Fibroblast of skin of scalp (primary cell): ENCODE data around the gene UNC79.

Experiments used
- DNase-seq: peaks from one replicate; pipeline ENCODE4 v3.0.0-alpha.2; 2013

The UNC79 gene

DNA sequence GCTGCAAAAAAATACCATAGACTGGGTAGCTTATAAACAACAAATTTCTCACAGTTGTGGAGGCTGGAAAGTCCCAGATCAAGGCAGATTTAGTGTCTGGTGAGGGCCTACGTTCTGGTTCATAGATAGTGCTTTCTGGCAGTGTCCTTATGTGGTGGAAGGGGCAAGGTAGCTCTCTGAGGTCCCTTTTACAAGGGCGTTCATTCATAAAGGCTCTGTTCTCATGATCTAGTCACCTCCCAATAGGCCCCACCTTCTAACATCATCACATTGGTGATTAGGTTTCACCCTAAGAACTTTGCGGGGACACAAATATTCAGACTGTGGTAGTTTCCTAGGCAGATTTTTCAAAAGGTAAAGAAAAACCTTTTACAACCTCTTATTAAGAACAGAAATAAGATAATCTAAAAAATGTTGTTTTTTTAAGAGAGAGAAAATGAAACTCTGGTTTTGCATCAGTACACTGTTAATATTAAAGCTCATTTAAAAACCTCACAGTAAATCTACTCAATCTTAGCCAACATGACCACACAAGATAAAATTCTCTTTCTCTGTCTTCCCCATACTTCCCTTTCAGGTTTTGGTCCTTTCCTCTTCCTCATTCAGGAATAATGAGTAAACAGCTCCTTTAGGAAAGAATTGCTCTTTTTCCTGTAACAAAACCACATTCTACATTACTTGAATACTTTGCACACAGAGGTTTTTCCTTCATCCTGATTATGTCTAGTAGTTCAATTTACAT lies 117.5 kb downstream of the UNC79 start:
- no peak for DNase-seq

DNA sequence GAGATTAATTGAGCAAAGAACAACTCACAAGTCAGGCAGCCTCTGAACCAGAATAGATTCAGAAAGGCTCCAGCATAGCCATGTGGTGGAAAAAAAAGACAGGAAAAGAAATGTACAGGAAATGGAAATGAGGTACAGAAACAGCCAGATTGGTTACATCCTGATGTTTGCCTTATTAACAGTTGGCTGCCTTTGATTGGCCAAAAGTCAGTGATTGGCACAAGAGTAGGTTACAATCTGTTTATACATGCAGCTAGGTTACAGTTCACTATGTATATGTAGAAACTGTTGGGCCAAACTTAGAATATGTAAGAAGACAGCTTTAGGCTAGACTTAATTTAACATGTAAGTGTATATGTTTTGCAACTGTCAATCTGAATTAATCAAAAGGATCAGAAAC lies 118.9 kb downstream of the UNC79 start:
- DNase-seq = no peak

DNA sequence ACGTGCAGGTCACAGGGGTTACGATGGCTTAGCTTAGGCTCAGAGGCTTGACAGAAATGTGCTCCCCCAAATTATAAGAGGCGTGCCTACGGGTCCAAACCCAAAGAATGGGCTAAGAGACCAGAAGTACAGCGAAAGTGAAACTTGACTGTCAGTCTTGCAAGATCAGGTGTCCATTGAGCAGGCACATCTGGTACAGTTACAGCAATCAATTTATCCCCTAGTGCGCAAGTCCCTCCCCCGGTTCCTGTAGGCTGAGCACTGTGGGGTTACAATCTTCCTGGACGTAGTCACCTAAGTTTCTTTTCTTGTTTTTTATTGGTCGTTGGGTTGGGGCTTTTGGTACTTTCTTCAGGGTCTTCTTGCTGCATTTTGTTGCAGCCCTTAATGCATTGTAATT lies 134.2 kb downstream of the UNC79 start:
- no peak for DNase-seq

DNA sequence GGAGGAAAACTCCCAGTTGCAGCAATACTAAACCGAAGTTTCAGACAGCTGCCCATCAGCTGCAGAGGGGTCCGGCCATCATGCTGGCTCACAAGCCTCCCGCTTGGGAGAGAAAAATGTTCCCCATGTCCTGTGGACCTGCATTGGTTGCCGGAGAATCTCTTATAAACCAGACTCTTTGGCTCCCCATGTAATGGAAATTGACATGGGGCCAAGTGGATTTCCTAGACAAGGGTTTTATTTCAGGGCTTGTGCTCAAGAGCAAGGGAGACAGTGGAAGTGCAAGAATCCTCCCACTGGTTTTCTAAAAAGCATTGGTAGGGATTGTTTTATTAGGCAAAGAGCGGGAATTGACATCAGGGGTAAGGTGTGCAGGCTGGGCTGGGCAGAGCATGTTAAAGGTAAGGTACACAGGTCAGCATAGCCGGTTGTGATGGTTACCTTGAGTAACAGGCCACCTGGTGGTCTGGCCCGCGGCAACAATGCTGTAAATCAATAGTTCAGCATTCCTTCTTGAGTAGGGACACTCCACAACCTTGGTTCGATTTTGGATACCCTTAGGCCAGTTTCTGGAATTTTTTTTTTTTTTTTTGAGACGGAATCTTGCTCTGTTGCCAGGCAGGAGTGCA lies 135.4 kb downstream of the UNC79 start:
- DNase-seq = no peak

DNA sequence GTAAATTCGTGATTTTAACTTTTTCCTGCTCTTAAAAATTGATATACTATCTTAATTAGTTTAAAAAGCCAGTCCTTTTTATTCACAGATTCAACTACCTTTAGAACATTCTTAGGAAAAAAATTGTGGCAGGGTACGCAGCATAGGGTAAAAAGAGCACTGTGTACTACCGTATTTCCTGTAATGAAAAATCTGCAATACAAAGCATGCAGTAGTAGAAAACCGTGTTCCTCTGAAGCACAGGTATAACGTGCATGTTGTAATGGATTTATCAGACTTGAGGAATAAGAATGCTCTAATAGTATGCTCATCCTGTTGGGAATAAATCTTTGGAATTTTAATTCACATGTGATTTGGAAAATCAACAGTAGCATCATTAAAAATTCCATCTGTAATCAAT lies 140.5 kb downstream of the UNC79 start:
- DNase-seq = no peak

DNA sequence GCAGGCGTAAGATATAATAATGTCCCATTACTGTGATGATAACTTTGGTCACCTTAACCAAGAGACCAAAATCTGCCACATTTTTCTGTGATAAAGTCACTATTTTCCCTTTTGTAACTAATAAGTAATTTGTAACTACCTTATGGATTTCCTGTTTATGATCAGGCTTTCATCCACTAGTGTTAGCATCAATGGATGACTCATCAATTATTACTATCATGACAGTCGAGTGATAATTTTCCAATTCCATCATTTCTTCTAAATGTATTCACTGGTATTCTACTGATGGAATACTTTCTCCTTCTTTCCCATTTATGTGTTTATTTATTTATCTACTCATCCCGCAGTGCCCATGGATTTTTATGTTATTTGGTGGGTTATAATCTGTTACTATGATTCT lies 148.4 kb downstream of the UNC79 start:
- DNase-seq = no peak

DNA sequence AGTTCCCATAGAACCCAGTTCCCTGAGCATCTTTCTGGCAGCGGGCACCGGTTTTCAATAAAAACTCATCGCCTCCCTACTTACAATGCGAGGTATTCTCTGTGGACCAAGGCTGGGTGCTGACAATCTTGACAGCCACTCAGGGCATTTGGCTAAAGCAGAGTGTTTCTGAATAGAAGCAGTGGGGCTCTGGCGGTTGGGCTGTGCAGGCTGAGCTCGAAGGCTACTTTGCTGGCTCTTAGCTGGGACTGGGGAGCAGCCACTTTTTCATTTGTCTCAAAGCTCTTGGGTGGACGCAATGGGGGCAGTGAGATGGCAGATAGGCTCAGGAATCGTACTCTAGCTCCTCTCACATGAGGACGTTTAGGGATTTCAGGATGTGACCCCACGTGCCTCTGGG lies 151.8 kb downstream of the UNC79 start:
- no peak for DNase-seq

DNA sequence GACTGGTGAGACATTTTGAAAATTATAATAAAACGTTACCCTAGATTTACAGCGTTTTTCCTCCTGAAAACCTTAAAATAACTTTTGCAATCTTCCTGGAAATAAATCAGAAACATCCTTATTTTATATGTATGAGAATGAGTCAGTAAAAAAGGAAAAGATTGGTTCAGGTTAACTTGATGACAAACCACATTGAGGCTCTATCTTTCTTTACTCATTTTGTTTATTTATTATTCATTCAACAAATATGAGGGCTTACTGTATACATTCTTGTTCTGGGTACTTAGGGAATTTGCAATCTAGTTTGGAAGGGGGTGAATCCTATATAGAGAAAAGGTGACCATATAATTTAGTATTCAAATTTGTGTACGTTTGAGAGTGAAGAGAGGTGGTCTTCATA lies 156.6 kb downstream of the UNC79 start:
- DNase-seq = no peak

DNA sequence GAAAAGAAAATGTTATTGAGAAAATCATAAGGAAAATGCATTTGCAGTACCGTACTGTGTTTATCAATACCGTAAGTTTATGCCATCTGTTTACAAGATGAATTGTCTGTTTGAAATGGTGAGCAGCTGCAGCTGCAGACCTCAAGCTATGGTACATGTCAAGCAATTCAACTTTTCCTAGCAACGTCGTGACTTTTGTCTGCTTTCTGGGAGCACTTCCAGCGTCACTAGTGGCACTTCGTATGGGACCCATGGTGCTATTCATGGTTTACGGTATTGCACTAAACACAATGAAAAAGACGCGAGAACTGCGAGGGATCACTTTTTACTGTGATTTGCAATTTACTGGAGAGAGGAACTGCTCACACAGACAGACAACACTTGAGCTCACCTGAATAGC lies 160.8 kb downstream of the UNC79 start:
- no peak for DNase-seq

DNA sequence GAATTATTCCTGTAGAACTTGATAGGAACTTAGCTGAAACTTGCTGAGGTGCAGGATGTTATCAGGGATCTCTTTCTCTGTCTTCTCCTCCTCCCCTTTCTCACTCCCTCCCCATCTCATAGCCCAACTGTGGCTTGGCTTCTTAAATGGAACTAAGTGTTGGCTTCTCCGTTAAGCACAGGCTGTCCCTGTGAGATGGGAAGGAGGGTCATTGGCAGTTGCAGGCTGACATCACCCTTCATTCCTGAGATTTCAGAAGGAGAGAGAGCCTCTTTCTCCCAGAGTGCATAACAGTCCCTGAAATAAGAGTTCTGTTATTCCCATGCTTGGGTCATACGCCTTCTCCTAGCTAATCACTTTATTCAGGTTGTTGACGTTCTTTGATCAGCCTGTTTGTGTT lies 162.0 kb downstream of the UNC79 start:
- DNase-seq = no peak

DNA sequence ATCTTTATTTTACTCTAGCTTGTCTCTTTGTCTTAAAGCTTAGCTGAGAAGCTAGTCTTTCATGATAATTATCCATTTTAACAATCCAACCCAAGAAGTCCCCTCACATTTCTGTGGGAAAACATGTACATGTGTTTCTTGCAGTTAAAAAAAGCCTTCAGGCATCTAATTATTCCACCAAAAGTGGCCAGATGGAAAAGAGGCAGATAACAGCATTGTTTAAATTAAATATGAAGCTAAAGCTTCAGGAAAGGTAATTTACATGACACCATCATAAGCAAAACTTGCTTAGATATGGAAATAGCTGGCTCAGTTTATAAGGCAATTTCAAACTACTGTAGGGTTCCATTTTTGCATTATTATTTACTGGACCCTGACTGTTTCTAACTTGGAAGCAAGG lies 175.4 kb downstream of the UNC79 start:
- no peak for DNase-seq

DNA sequence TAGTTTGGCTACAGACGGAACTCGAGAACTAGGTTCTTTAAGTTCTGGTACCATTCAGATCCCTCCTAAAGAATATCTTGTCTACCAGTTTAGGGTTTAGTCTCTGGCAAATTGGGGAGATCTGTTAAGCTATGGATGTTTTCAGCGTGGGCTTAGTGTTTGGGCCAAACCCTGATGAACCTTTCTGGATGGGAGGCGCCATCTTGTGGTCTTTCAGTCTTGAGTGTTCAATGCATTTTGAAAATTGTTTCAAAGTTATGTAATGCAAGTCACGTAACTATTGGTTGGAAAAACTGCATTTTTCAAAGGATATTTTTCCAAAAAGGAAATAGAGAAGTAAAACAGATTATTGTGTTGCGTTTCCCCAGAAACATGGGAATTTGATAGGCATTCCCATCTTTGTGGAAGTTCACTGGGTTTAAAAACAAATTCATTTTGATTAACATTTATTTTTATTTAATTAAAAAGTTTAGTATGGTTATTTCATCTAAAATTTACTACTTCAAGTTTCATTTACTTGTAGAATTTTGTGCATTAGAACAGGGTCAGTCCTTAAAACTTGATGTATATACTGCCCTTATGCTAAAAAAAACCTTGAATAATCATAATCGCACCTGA lies 188.5 kb downstream of the UNC79 start:
- DNase-seq = peak; percentile 56

DNA sequence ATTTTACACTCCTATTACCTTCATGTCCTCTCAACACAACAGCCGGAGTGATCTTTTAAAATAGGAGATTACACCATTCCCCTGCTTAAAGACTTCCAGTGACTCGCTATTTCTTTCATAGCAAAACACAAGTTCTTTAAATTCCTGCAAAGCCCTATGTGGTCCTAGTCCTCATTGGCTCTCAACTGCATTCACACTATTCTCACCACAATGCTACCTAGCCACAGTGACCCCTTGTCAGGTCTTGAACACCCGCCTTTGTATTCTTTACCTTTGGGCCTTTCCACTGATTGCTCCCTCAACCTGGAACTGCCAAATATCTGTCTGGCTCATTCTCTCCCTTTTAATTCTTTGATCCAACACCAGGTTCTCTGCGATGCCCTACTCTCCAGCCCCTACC lies 197.3 kb downstream of the UNC79 start:
- no peak for DNase-seq

DNA sequence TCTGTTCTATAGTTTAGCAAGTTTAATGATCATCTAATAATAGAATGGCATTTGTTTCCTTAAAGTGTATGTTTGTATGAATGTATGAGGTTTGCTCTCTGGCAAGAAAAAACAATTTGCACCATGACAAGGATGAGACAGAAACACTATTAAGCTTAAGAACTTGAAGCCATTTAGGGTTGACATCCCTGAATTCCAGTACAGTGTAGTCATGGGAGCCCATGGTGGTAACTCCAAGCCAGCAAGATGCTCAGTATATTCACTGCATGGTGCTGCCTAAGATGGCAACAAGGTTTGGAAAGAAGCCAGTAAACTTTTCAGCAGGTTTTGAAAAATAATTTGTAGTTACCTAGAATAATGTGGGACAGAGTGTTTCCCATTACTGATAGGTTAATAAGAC lies 198.9 kb downstream of the UNC79 start:
- peak; percentile 13 for DNase-seq

DNA sequence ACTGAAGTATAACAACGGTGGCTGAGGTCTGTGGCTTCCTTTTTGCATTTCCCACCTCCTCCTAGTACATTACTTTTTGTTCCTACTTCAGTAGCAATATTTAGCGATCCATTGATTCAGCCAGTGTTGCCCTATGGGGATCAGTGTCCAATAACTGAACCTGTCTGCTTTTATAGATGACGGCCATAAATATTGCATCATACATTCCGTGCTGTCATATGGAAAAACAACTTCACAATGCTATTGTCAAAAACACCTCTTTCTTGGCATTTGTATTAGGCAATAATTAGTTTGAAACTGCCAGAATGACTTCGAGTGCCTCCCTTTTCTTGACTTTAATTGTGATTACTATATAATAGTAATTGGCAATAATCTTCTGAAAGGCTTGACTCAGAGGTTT lies 208.1 kb downstream of the UNC79 start:
- no peak for DNase-seq

DNA sequence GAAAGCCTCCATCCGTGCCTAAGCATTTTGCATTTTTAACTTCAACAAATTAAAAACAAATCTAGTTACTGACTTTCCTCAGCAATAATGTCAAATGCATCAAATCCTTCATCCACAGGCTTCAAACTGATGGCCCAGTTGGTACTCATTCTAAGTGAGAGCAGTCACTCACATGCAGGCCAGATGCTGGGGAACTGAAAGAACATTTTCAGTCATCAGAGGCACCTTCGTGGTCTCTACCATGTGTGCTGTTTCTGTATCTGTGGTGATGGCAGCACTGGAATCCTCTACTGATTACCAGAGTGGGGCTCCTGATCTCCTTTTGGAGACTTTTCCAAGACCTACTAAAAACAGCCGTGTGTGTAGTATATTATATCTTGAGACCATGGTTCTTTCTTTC lies 212.4 kb downstream of the UNC79 start:
- DNase-seq = no peak

DNA sequence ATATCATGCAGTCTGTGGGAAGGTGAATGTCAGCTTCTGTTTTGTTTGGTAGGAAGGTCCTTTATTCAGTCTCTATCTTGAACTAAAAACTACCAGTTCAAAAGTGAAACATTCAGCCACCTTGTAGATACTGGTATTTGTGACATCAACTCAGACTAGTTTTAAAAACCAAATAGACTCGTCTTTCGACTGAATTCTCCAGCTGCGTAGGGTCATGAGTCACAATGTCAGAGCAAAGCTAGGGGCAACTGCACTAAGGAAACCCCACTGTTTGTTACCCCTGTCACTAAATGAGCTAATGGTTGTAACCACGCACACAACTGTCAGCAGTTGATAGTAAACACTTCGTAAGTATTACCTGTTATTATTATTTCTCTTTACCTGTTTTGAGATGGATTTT lies 212.9 kb downstream of the UNC79 start:
- no peak for DNase-seq

DNA sequence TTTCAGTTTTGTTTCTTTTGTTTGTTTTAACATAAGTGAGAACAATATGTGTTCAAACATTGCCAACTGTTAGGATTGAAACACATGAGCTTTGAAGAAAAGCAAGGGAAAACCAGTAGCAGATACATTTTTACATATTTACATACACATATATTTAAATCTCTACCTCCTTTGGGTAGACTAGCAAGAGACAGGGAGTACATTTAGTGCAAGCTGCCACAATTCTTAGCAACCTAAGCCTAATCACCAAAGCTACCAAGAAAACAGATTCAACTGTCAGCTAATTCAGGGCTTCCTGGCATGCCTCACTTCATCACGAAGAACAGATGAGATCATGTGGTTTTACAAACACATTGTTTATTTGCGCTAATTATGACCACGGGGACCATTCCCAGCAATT lies 214.5 kb downstream of the UNC79 start:
- DNase-seq = no peak

DNA sequence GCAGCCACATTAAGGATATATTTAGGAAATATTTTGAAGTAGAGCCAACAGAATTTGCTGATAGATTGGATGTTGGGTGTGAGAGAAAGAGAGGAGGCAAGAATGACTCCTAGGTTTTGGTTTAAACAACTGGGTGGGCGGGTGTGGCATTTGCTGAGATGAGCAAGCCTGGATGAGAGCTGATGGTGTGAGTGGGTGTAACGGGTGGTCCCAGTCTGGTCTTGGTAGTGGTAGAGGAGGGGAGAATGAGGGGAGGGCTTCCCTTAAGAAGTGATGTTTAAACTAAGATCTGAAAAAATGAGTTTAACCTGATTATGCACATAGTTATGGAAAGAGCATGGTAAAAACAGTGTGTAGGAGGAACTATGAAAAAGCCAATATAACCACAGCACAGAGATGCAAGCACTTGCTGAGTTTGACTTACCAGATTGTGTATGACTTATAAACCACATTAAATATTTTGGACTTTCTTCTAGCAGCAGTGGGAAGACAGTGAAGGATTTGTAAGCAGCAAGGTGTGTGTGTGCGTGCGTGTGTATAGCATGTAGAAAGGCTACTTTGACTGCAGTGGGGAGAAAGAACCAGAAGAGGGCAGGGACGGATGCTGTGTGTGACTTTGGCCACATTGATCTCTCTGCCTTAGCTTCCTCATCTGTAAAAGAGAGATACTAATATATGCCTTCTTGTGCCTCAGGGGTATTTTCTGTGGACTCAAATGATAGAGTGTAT lies 217.9 kb downstream of the UNC79 start:
- no peak for DNase-seq

DNA sequence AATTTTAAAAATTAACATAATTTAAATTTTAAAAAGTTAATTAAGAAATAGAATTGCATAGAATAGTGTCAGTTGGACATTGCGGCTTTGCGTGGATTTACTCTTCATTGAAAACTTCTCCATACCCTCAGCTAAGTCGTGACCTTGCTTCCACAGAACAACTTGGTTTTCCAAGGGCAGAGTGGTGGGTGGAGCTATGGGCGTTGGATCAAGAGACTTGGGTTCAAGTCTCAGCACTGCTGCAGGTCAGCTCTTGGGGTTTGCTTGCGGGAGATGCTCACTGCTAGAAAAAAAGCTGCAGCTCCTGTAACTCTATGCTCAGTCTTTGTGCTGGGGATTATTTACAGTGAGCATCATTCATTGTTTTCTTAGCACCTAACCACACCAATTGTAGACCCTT lies 223.9 kb downstream of the UNC79 start:
- DNase-seq = no peak

DNA sequence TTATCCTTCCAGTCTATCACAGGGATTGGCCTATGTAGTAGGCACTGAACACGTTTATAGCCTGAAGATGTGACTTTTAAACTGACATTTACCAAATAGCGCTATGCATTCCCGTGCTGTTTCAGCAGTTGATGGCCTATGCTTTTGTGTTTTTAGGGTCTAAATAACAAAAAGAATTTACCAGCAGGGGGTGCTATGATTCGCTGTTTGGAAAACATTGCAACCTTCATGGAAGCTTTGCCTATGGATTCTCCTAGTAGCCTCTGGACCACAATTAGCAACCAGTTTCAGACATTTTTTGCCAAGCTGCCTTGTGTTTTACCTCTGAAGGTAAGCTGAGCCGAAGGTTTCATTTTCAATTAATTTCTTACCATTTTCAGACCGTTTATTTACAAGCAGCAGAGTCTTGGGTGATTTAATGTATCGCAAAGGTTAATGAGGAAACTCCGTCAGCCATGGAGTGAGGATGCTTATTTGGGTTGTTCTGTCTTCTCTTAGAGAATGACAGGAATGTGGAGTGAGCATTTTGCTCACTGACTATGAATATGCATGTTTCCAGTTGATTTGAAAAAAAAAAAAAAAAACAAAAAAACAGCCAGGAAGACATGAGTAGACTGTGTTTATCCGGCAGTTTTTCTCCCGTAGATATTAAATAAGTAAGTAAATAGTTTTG lies 224.5 kb downstream of the UNC79 start:
- DNase-seq = peak; percentile 47

DNA sequence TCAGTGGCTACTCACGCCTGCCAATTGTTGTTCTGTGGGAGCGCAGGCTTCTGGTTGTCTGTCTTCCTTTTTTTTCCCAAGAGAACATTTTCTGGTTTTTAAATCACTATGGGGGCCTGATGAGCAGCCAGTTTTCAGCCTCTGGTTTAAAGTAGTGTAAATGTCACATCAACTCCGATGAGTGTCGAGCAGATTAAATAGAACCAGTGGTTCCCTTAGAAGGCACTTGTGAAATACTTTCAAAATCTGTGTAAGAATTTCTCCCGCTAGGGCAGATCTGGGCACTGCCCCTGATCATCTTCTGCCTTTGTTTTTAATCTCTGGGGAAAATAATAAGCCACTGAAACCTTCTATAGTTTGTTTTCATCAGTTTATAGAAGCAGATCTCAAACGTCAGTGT lies 227.1 kb downstream of the UNC79 start:
- no peak for DNase-seq

DNA sequence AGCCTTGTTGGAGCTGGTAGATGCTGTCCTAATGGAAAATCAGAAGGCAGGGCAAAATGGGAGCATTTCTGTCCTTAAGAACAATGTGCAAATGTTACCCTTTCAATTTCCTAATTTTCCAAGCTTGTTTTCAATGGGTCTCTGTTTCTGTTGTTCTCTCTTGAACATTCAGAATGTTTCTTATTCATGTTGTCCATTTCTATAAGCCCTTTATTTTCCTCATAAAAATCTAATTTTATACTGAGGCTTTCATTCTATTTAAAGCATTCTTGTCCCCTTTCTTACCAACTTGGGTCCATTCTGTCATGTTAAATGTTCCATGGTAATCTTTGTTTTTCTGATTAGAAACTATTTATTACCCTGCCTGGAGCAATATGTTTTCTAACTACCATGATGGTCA lies 232.6 kb downstream of the UNC79 start:
- no peak for DNase-seq
